Medulla oblongata (tissue), 1 donor: ENCODE measurements around the gene CHRDL2.

Source experiments
- DNase-seq: peaks from one replicate; pipeline ENCODE4 v3.0.0-alpha.2; 2015; ENCODE audit errors: extremely low spot score

CHRDL2 gene

DNA sequence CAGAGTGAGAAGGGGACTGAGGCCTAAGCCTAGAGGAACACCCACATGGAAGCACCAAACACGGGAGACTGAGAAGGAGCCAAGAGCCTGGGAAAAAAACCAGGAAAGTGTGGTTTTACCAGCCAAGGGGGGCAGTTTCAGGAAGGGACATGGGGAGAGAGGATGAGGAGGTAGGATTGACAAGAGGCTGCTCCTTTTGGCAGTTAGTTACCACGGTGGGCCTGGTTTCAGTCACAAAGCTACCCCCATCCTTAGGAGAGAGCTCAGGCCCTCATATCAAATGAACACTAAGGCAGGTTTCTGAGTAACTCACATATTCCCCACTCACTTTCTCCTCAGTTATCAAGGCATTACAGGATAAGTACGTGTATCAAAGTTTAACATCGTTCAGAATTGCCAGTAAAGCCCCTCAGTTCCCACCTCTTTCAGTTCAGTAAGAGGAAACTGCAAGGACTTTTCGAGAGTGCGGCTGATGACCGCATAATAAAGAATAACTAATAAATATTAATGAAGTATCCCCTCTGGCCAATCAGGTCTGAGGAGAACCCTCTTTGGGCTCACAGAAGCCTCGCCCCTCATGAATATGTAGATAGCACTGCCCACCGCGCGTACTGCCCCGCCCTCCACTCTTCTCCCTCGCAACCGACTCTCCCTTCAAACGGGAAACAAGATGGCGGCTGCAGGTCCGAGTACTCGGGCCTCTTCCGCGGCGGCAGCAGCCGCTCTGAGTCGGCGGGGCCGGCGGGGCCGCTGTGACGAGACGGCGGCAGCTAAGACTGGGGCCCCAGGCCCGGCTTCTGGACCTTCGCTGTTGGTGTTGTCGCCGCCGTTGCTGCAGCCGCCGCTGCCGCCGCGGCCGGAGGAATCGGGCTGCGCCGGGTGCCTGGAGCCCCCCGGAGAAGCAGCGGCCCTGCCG, 17.2 kb upstream of the CHRDL2 start, which contains the start of gene RNF169:
Gene RNF169, plus strand, starts transcription at position 639 of the 916 bp plus-strand sequence. Its CDS starts 32 bp downstream, at position 671.
- peak; percentile 98 for DNase-seq

DNA sequence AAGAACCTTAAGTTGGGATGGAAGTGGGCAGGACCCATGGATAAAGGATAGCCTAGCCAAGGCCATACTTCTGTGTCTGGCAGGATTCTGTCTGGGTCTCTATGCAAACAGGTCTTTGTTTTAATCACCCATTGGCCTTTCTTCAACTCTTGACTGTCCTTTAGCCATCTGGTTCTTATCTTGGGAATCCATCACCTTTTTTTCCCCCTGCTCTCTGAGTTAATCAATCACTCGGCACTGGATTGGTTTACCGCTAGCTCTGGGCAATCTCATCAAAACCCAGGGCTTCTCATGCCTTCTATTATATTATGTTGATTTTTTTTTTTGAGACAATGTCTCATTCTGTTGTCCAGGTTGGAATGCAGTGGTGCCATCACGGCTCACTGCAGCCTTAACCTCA, 15.6 kb upstream of the CHRDL2 start:
- no peak for DNase-seq

GRCh38 chr11:74744277-74744676, 13.1 kb upstream of the CHRDL2 start:
- DNase-seq, result no peak

DNA sequence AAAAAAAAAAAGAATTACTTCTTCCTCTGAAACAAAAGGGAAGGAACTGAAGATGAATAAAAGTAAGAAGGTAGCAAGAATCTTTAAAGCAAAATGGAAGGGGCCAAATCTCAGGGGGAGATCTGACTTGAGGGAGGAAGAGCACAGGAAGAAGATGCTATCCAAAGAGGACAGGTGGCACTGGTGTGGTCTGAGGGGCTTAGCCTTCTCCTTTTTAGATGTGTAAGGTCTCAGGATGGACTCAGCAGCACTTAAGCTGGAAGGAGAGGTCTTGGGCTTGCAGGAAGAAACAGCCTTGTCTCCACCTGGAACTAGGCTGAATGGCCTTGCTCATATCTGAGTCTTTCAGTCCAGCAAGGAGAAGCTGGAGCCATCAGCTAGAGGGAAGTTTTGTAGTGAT, 12.4 kb upstream of the CHRDL2 start:
- no peak for DNase-seq

- DNase-seq, result no peak
Measured at GRCh38 chr11:74742070-74742469, 10.8 kb upstream of the CHRDL2 start.

DNA sequence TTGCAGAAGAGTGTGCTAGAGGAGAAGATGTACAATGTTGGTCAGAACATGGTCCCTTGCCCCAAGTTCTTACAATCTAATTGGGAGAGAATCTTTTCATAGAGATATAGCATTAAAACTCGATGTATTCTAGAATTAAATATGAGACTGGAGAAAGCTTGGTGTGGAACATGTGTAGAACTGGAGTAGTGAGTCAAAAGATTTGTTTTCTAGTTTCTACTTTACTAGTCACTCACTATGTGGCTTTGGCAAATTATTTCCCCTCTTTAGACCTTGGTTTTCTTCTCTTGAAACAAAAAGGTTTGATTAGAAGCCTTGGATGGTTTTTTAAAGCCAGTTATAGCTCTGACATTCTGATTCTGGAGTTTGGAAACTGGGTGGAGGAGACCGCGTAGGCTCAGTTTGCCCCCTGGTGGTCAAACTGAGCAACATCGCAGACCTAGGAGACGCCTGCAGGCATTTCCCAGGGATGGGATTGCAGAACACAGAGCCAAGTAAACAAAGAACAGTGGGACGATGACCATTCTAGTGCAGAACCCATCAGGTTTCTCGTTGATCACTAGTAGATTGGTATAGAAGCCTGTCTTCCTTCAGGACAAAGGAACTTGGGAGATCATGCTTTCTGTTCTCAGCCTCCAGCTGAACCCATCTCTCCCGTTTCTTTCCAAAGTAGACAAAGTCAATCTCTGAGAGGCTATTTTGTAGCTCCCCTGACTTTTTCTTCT, 8.5 kb upstream of the CHRDL2 start:
- DNase-seq, result peak; percentile 76

GRCh38 chr11:74736031-74736430, 4.8 kb upstream of the CHRDL2 start:
- no peak for DNase-seq

- no peak for DNase-seq
Measured at GRCh38 chr11:74735365-74735928, 4.2 kb upstream of the CHRDL2 start.

DNA sequence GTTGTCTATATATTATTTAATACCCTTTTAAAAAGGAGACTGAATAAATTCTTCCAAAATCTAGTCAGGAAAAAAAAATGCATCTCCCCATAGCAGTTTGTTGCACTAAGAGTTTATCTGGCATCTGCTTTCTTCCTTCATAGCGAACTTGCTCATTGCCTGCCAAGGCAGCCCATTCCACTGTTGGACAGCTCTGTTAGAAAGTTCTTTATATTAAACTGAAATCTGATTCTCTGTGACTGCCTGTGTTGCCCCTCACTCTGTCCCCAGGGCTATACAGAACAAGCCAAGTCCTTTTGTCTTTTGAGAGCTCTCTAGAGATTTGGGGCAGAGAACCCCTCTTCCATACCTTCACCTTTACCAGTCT, 3.3 kb upstream of the CHRDL2 start:
- DNase-seq, result no peak

DNA sequence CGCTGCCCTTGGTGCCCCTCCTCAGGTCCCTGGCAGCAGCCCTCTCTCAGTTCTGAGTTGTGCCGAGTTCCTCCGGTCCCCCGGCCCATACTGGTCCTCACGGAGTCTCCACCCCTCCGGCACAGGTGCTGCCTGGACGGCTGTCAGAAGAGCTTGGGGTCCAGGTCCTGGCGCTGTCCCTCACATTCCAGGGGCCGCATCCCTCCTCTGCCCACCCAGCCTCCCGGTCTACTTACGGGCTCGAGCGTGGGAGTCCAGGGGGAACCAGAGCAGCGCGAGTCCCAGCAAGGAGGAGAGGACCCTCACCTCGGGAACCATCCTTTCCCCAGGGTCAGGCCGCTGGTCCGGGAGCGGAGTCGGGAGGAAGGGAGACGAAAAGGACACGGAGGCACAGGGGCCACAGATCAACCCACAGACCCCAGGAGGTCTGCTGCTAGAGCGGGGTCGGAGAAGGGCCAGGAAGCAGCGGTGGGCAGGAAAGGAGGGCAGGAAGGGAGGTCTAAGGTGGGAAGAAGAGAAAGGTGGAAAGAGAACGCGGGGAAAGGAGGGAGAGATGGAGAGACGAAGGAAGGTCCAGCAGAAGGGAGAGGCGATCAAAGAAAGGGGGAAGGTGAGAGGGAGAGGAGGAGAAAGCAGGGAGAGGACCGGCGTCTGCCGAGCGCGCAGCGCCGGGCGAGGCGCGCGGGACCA, 510 bp downstream of the CHRDL2 start:
- no peak for DNase-seq

GRCh38 chr11:74729397-74729796, 1.8 kb downstream of the CHRDL2 start:
- no peak for DNase-seq

DNA sequence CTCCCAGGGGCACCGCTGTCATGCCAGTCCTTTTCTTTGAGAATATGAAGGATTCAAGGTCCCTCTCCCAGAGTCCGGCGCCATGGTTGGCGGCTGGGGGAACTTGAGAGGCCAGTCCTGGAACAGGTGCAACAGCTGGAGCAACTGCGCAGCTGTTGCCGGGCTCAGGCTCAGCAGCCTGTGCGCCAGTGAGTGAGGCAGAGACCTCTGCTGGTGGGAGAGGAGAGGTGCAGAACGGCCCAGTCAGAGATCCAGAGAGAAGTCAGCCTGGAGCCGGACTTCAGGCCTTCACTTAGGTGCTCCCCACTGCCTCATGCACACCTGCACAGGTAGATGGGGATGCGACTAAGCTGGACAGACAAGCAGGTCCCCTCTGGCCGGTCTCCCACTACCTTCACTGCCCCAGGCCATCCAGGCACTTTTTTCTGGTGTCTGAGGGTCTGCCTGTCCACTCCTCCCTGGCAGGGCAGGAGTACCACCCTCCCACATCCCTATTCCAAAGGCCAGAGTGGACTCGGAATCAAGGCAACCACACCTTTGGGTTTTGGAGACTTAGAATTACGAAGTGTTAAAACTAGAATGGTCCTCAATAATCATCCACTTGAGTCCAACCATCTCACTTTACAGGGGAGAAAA, 4.6 kb downstream of the CHRDL2 start:
- peak; percentile 88 for DNase-seq

DNA sequence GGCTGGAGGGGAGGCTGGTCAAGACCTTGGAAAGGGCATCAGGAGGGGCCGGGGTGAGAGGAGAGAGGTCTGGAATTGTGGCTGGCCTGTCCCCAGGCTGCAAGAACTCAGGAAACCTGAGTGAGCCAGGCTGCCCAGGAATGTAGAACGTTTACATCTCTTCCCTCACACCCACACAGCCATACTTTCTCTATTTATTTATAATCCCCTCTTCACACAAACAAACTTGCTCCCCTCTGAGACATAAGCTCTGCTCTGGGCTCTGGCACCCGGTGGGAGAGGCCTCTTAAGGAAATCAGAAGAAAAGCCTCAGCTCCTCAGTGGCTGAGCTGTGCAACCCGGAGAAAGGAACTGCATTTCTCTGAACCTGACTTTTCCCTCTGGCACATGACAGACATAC, 5.5 kb downstream of the CHRDL2 start:
- no peak for DNase-seq

DNA sequence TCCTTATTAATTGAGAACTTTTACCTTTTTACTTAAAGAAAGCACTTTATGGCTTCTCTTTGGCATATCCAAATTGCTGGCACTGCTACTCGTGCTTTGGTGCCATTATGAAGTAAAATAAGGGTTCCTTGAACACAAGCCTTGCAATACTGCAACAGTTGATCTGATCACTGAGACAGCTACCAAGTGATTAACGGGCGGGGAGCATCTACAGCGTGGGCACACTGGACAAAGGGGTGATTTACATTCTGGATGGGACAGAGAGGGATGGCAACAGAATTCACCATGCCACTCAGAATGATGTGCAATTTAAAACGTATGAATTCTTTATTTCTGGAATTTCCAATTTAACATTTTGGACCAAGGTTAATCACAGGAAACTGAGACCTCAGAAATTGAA, 7.7 kb downstream of the CHRDL2 start:
- peak; percentile 49 for DNase-seq

DNA sequence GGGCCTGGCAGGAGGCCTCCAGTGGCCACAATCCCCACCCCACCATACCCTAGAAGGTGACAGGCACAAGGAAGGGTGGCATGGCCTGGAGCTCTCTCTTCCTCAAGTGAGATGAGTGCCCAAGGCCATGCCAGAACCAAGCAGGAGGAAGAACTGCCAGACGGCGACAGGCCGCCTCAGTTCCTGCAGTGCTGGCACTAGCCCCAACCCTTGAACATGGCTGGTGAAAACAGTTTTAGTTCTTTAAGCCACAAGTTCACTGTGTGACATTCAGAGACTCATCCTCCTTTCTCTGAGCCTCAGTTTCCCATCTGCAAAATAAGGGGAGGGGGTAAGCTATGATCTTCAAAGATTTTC, 9.8 kb downstream of the CHRDL2 start:
- DNase-seq, result peak; percentile 40

DNA sequence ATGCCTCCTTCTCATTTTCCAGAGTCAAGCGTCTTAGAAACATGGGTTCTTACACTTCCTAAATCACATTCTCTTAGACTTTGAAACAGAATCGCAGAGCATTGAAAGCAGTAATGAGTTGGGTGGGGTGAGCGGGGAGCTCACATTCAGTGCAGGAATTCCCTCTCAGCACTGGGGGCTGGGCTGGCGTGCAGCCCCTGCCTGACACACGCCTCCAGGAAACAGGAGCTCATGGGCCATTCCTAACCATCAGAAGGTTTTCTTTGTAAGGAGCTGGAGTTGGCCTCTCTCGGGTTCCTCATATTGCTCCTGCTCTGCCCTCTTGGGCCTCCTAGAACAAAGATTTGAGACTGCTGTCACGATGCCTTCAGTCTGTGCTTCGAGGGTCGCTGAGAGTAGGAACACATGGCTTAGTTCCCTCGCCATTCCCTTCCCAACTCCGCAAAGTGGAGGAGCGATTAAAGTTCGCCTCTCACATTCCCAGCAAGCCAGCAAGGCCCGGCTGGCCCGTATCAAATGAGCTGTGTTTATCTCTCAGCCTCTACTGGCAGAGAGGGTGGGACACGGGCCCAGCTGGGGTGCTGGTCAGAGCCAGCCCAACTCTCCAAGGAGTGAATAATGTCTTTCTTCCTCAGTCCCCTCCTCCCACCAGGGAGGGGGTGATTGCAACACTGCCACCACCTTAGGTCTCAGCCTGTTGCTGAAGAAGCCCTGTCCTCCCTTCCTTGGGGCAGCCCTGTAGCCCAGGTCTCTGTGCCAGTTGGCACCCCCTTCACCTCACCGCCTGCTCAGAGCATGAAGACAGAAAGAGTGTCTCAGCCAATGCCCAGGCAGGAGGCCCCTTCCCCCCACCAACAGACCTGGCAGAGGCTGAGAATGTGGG, 10.4 kb downstream of the CHRDL2 start:
- peak; percentile 84 for DNase-seq

DNA sequence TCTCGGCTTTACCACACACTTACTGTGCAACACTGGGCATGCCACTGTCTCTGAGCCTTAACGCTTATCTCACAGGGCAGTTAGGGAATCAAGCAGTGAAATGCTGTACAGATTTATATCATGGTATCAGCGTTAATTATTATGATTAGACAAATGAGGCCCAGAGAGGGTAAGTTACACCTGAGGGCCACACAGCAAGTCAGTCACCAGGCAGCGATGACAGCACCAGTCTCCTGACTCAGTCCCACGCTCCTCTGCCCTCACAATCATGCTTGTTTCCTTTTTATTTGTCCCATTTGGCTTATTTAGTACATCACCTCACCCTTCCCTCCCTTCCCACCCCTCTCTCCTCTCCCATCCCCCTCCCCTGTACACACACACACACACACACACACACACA, 12.2 kb downstream of the CHRDL2 start:
- DNase-seq, result no peak

DNA sequence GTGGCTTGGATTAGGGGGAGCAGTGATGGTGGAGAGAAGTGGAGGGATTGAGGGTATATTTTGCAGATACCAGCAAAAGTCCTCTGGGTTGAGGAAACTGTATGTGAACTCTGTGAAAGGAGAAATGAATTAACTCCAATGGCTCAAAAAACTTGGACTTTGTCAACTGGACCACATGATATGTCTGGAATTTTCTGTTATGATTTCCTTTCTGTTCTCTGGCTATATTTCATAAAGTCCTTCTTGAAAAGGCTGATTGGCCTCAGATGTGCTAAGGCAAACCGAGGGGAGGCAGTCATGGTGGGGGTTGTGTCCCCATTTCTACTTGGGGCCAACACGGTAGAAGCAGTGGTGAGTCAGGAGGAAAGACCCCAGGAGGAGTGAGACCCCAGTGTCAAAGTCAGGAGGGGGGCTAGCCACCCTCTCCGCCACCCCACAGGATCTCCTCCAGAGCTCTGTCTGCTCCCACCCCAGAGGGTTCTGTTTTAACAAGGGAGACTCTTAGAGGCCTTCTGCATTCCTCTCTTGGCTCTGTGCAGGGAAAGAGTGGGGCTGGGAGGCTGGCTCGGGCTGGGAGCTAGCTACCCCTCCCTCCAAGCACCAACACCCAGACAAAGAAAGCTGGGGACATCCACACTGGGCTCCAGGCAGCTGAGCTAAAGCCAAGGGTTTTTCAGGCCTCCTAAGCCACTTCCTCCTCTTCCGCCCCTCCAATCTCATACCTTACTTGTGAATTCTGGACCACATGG, 13.8 kb downstream of the CHRDL2 start:
- DNase-seq, result no peak

DNA sequence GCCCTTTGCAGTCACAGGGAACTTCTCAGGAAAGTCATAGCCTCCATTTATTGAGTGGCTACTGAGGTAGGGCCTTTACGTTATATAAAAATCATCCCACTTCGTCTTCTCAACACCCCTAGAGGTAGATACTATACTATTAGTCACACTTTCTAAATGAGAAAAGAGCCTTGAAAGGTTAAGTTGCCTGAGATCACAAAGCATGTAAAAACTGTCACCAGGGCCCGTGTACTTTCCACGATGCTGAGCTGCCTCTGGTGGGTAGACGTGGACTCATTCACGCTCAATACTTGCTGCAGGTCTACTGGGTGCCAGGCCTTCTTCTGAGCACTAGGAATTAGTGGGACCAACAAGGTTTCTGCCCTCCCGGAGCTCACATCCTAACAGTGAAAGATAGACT, 16.3 kb downstream of the CHRDL2 start:
- no peak for DNase-seq

DNA sequence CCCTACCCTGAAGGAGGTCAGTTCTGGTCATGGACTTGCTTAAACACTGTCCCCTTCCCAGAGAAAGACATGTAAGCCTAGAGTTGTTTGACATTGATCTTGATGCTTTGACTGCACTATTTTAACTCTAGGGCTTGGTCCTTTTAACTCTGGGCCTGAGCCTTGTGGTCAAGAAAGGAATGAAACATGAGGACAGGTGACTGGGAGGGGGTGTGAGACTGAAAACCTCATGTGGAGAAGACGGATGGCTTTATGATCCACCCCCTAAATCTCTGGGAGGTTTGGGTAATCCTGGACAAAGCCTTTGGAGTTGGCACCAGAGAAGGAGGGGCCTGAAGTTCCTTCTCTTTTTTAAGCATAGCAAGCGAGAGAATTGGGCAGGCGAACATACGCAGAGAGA, 17.5 kb downstream of the CHRDL2 start:
- DNase-seq, result no peak
